ENCODE results near the gene SFT2D1.
A peak's percentile ranks its signal among the peaks of the same experiment; 100 is the strongest.
"Not testable (repeated sequence)": the region's sequence is repeated elsewhere in the genome, so short reads cannot be mapped to it uniquely, and the experiment has no call there.

Gene SFT2D1

GRCh38 chr6:166342349-166343149 is at the start of gene SFT2D1:
Gene SFT2D1 (minus strand): TSS chr6:166342545. CDS start chr6:166342481, 64 bp downstream.
- DNase-seq (ENCODE audit: low read depth in 2 of 2): peak; percentile 69 to 75

DNA sequence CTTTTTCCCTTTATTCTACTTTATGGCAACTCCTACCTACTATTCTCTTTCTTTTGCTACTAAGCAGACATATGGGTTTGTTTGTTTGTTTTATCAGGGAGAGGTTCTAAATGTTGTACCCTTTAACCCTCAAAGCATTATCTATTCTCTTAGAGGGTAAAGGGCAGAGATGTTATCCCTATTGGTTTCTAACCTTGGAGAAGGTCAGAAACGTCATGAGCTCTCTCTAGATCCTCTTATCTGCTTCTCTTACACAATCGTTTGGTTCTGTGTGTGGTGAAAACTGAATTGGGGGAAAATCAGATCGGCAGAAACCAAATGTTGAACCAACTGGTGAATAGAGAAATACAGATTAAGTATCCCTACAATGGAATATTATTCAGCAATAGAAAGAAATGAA is 46.8 kb upstream of the SFT2D1 start:
- no peak for DNase-seq (ENCODE audit: low read depth in 2 of 2)

- DNase-seq (ENCODE audit: low read depth in 2 of 2): no peak
These were observed 46.1 kb upstream of the SFT2D1 start for GRCh38 chr6:166388290-166389004.

GRCh38 chr6:166387642-166388289 is 45.4 kb upstream of the SFT2D1 start:
- DNase-seq (ENCODE audit: low read depth in 2 of 2): no peak

DNA sequence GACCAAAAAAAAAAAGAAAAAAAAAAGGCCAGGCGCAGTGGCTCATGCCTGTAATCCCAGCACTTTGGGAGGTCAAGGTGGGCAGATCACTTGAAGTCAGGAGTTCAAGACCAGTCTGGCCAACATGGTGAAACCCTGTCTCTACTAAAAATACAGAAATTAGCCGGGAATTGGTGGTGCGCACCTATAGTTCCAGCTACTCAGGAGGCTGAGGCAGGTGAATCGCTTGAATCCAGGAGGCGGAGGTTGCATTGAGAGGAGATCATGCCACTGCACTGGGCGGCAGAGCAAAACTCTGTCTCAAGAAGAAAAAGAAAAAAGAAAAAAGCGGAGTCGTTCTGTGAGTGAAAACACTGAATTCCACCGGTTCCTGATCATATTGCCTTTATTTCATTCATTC is 44.8 kb upstream of the SFT2D1 start:
- not testable (repeated sequence) for DNase-seq (ENCODE audit: low read depth in 2 of 2)

DNA sequence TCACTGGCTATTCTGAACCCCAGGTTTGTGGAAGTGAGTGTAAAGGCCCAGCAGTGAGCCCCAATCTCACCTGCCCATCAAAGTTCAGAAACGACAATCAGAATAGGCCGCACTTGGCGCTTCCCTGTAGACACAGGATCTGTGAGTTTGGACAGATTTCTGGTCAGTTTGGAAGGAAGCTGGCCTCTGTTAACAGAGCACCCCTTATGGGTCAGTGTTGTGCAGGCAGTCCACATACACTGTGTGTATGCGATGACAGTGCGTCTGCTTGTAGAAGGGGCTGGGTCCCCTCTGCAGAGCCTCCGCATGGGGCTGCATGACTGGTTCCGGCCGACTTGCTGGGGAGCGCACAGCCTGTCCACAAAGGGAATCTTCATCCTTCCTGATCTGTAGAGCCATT is 43.8 kb upstream of the SFT2D1 start:
- DNase-seq (ENCODE audit: low read depth in 2 of 2): no peak

GRCh38 chr6:166383802-166384363 is 41.5 kb upstream of the SFT2D1 start:
- DNase-seq (ENCODE audit: low read depth in 2 of 2): peak in 1 of 2 donors; percentile 1

DNA sequence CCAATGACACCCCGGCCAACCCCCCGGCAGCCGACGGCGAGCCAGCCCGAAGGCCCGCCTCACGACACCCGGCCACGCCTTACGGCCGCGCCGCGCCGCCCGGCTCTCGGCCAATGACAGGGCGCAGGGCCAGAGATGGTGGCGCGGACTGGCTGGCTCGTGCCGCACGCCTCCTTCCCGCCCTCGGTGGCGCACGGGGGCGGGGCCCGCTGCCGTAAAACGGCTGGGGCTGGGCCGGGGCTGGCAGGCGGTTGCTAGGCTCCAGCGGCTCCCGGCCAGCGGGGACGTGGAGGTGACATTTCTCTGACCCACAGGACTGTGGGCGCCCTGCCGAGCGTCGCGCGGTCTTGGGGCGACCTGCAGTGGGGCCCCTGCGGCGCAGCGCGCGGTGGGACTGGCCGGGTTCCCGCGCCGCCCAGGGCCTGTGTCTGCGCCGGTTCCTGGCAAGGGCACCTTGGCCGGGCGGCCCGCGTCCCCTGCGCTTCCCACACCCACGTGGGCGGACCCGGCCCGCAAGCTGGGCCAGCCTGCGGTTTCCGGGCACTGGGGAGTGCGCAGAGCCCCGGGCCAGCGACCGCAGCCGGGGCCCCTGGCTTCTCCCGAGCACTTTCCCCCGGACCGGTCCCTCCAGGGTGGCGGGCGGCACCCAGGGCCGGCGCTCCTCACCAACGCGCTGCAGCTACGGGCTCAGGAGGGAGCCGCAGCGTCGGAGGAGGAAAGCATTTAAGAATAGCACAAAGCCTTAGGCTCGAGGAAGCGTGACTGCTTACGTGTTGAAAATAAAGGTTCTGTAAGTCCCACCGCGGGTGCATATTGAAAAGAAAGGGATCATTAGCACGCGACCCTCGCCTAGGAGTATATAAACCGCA is 40.8 kb upstream of the SFT2D1 start, which contains the start of gene MPC1:
Gene MPC1, minus strand, starts transcription at position 8 of the 869 bp plus-strand sequence. CDS start 64 bp downstream, outside the sequence.
- DNase-seq (ENCODE audit: low read depth in 2 of 2): peak; percentile 84 to 86

GRCh38 chr6:166382500-166382932 is 40.2 kb upstream of the SFT2D1 start:
- no peak for DNase-seq (ENCODE audit: low read depth in 2 of 2)

GRCh38 chr6:166381733-166382499 is 39.6 kb upstream of the SFT2D1 start:
- DNase-seq (ENCODE audit: low read depth in 2 of 2): peak; percentile 14 to 31

GRCh38 chr6:166381381-166381732 is 39.0 kb upstream of the SFT2D1 start:
- no peak for DNase-seq (ENCODE audit: low read depth in 2 of 2)

- no peak for DNase-seq (ENCODE audit: low read depth in 2 of 2)
These were observed 37.5 kb upstream of the SFT2D1 start for GRCh38 chr6:166379800-166380199.

DNA sequence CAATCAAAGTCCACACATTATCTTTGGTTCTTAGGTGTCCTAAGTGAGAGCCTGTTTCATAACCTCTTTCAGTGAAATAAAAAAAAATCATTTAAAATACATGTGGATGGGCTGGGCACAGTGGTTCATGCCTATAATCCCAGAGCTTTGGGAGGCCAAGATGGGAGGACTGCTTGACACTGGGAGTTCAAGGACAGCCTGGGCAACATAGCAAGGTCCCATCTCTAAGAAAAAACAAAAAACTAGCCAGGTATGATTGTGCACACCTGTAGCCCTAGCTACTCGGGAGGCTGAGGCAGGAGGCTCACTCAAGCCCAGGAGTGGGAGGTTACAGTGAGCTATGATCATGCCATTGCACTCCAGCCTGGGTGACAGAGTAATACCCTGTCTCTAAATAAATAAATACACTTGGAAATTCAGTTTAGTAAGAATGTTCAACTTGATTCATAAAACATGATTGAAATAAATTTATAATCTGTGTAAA is 36.8 kb upstream of the SFT2D1 start:
- DNase-seq (ENCODE audit: low read depth in 2 of 2): no peak

GRCh38 chr6:166377721-166378120 is 35.4 kb upstream of the SFT2D1 start:
- DNase-seq (ENCODE audit: low read depth in 2 of 2): no peak

DNA sequence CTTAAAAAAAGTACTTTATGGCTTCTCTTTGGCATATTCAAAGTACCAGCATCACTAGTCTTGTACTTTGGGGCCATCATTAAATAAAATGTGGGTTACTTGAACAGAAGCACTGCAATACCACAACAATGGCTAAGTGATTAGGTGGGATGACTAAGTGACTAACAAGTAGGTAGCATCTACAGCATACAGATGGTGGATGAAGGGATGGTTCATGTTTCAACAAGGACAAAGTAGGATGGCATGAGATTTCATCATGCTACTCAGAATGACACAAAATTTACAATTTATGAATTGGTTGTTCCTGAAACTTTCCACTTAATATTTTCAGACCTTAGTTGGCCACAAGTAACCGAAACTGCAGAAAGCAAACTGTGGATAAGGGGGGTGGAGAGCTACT is 32.7 kb upstream of the SFT2D1 start:
- DNase-seq (ENCODE audit: low read depth in 2 of 2): no peak

- DNase-seq (ENCODE audit: low read depth in 2 of 2): no peak
These were observed 28.1 kb upstream of the SFT2D1 start for GRCh38 chr6:166370489-166370888.

- no peak for DNase-seq (ENCODE audit: low read depth in 2 of 2)
These were observed 27.4 kb upstream of the SFT2D1 start for GRCh38 chr6:166369782-166370181.

- no peak for DNase-seq (ENCODE audit: low read depth in 2 of 2)
These were observed 24.6 kb upstream of the SFT2D1 start for GRCh38 chr6:166366921-166367320.

DNA sequence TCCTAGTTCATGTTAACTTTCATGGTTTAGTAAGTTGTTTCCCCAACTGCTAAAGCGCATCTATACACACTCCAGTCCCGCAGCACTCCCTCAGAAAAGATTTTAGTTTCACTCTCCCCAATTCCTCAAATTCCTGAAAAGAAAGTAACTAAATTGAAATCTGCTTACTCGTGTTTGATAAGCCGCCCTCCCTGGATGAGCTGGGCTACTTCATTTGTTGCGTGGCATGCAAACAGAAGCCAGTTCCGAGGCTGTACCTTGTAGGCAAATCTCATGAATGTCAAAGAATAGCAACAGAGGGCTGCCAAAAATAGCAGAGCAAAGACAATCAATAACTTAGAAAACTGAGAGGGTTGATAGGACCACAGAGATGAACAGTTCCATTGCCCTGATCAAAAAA is 23.5 kb upstream of the SFT2D1 start:
- no peak for DNase-seq (ENCODE audit: low read depth in 2 of 2)

DNA sequence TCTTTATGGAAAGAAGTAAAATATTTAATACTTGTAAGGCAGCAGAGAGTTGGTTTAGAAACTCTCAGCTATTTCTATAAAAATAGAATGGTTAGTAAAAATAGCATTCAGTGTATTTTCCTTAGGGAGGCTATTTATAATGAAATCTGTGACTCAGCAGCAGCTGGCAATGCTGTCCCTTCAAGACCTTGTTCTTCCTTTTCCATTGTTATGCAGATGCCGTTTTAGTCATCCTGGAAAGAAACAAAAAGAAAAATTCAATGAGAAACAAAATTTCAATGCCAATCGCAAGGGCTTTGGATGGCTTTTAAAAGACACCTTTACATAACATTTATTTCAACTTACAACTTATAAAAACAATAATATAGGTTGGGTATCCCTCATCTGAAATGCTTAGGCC is 22.9 kb upstream of the SFT2D1 start:
- DNase-seq (ENCODE audit: low read depth in 2 of 2): no peak
